ENCODE measurements around the gene LRMDA.

- TF ChIP-seq MXD4 (CRISPR knock-in tag; IDR thresholded peaks at IDR 0.05) (no peak), CTCF (CRISPR knock-in tag; IDR thresholded peaks at IDR 0.05) (no peak), U2AF1 (optimal IDR thresholded peaks at IDR 0.05; ENCODE audit: low read depth, low read length) (no peak), HOXA5 (CRISPR knock-in tag; IDR thresholded peaks at IDR 0.05) (no peak), ZNF34 (CRISPR knock-in tag; IDR thresholded peaks at IDR 0.05; ENCODE audit: borderline replicate concordance) (no peak), PRDM15 (CRISPR knock-in tag; IDR thresholded peaks at IDR 0.05) (no peak), ETV5 (CRISPR knock-in tag; IDR thresholded peaks at IDR 0.05; ENCODE audit: borderline replicate concordance) (no peak), ZNF124 (CRISPR knock-in tag; IDR thresholded peaks at IDR 0.05) (no peak), ZNF274 (CRISPR knock-in tag; IDR thresholded peaks at IDR 0.05) (no peak), ZNF543 (CRISPR knock-in tag; IDR thresholded peaks at IDR 0.05) (no peak)
- TF ChIP-seq, protein P1, sequence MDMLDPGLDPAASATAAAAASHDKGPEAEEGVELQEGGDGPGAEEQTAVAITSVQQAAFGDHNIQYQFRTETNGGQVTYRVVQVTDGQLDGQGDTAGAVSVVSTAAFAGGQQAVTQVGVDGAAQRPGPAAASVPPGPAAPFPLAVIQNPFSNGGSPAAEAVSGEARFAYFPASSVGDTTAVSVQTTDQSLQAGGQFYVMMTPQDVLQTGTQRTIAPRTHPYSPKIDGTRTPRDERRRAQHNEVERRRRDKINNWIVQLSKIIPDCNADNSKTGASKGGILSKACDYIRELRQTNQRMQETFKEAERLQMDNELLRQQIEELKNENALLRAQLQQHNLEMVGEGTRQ (IDR thresholded peaks at IDR 0.05; ENCODE audit: low read depth, low read length): no peak
- TF ChIP-seq, protein P1 (CRISPR knock-in tag; IDR thresholded peaks at IDR 0.05; ENCODE audit: borderline replicate concordance): no peak
- TF ChIP-seq, protein P2, sequence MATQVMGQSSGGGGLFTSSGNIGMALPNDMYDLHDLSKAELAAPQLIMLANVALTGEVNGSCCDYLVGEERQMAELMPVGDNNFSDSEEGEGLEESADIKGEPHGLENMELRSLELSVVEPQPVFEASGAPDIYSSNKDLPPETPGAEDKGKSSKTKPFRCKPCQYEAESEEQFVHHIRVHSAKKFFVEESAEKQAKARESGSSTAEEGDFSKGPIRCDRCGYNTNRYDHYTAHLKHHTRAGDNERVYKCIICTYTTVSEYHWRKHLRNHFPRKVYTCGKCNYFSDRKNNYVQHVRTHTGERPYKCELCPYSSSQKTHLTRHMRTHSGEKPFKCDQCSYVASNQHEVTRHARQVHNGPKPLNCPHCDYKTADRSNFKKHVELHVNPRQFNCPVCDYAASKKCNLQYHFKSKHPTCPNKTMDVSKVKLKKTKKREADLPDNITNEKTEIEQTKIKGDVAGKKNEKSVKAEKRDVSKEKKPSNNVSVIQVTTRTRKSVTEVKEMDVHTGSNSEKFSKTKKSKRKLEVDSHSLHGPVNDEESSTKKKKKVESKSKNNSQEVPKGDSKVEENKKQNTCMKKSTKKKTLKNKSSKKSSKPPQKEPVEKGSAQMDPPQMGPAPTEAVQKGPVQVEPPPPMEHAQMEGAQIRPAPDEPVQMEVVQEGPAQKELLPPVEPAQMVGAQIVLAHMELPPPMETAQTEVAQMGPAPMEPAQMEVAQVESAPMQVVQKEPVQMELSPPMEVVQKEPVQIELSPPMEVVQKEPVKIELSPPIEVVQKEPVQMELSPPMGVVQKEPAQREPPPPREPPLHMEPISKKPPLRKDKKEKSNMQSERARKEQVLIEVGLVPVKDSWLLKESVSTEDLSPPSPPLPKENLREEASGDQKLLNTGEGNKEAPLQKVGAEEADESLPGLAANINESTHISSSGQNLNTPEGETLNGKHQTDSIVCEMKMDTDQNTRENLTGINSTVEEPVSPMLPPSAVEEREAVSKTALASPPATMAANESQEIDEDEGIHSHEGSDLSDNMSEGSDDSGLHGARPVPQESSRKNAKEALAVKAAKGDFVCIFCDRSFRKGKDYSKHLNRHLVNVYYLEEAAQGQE (IDR thresholded peaks at IDR 0.05; ENCODE audit: borderline replicate concordance in 1 of 2, low read depth in 1 of 2, low read length in 2 of 2): no peak
Observed at GRCh38 chr10:76248649-76249200, 817.3 kb downstream of the LRMDA start.

Measured in HepG2 (cell line).